Mucosa of descending colon (tissue), 3 donors: ENCODE data around the gene DHX34. TPM values are rescaled to one million over a fixed set of nuclear protein-coding genes. Genes with fewer than 3 reads are reported as not detected.
"Not testable (repeated sequence)": the region's sequence is repeated elsewhere in the genome, so short reads cannot be mapped to it uniquely, and the experiment has no call there.

Experiments used
- ATAC-seq: fragments of 200-7000 bp; cut with Tn5 transposase; one replicate; pipeline ENCODE4 v1.9.1; 2020; ENCODE audit warnings: mild to moderate bottlenecking, moderate library complexity
- DNase-seq, 3 donors: peaks; one replicate each; pipeline ENCODE4 v3.0.0-alpha.2; 2020
- H3K36me3 ChIP-seq: fragments of 200-600 bp; one replicate; pipeline ENCODE4 v1.8.0; 2021; ENCODE audit warnings: low read depth, mild to moderate bottlenecking
- H3K4me1 ChIP-seq: fragments of 200-600 bp; one replicate; pipeline ENCODE4 v1.8.0; 2021; ENCODE audit warnings: low read depth, mild to moderate bottlenecking
- H3K4me3 ChIP-seq: fragments of 200-600 bp; one replicate; pipeline ENCODE4 v1.8.0; 2021; ENCODE audit warnings: mild to moderate bottlenecking
- H3K9me3 ChIP-seq: fragments of 200-600 bp; one replicate; pipeline ENCODE4 v1.8.0; 2021; ENCODE audit warnings: mild to moderate bottlenecking
- CTCF ChIP-seq: fragments of 200-600 bp; IDR thresholded peaks from one replicate; pipeline ENCODE4 v1.8.0; 2022; ENCODE audit warnings: antibody characterized with exemption, mild to moderate bottlenecking
- intact Hi-C, 2 donors: fragments of 100-400 bp; cut with DNase I in 1 of 2; cut with micrococcal nuclease in 1 of 2; formaldehyde crosslinking; loops; one replicate each; pipeline versions ENCODE4 v1.11.0 to v1.11.1; 2022; cut with DNase I, micrococcal nuclease
- total RNA-seq, 3 donors: library from RNA; stranded (reverse); fragmentation: NEBNext Ultra II Directional in 2 of 3; extraction: Animal tissue kit (Norgen Biotek cat#: 25700) in 2 of 3; gene quantifications; one replicate each; pipeline versions ENCODE4 v1.2.1 to v1.2.4, GENCODE V29; 2021 to 2023
- donor health status: DM: no; HTN: no; CAD: no; lungs with moderate emphysema.
- donor health status: DM: no; HTN: no; CAD: no.
- donor health status: DM: no; HTN: yes; CAD: no.

The DHX34 gene
- total RNA-seq, 3 donors from 2014 or later: 8.7 to 12.3 (median 11.0) TPM

- Histone ChIP-seq H3K4me3 (no peak overlapping the region), H3K4me1 (no peaks in the 10 kb centered on the region), H3K9me3 (no peaks in the 10 kb centered on the region), H3K36me3 (no peaks in the 10 kb centered on the region)
- intact Hi-C loops: no loop called here
- DNase-seq (no peak), ATAC-seq (no peak)
- TF ChIP-seq CTCF: no peak
Observed at GRCh38 chr19:47408156-47408938, 59.2 kb downstream of the DHX34 start.

- H3K9me3 ChIP-seq: no peaks in the 10 kb centered on the region
- DNase-seq: no peak
Observed at GRCh38 chr19:47411101-47411500, 62.0 kb downstream of the DHX34 start.

GRCh38 chr19:47411696-47412095 lies 62.6 kb downstream of the DHX34 start:
- H3K9me3 ChIP-seq, ATAC-seq, intact Hi-C loops, H3K4me1 ChIP-seq, H3K4me3 ChIP-seq, DNase-seq, H3K36me3 ChIP-seq: not testable (repeated sequence)

More at GRCh38 chr19:47411101-47411500, 62.0 kb downstream of the DHX34 start:
- H3K36me3 ChIP-seq: no peaks in the 10 kb centered on the region
- no peak overlapping the region for H3K4me3 ChIP-seq
- intact Hi-C loops: no loop called here
- no peaks in the 10 kb centered on the region for H3K4me1 ChIP-seq
- ATAC-seq: no peak
- no peak for TF ChIP-seq CTCF

- DNase-seq (no peak), ATAC-seq (no peak)
- Histone ChIP-seq H3K36me3 (no peaks in the 10 kb centered on the region), H3K4me1 (no peaks in the 10 kb centered on the region), H3K9me3 (no peaks in the 10 kb centered on the region), H3K4me3 (no peak overlapping the region)
- intact Hi-C loops: no loop called here
- TF ChIP-seq CTCF: no peak
Observed at GRCh38 chr19:47413941-47414340, 64.8 kb downstream of the DHX34 start.

GRCh38 chr19:47414469-47414868 lies 65.4 kb downstream of the DHX34 start:
- TF ChIP-seq CTCF: no peak
- ATAC-seq: peak; percentile 61
- intact Hi-C loops: no loop called here

GRCh38 chr19:47415953-47416642 lies 67.0 kb downstream of the DHX34 start:
- H3K4me1 ChIP-seq: no peaks in the 10 kb centered on the region
- DNase-seq: no peak
- intact Hi-C loops: no loop called here

More at GRCh38 chr19:47414469-47414868, 65.4 kb downstream of the DHX34 start:
- Histone ChIP-seq H3K4me3 (no peak overlapping the region), H3K36me3 (no peaks in the 10 kb centered on the region), H3K4me1 (no peaks in the 10 kb centered on the region), H3K9me3 (no peaks in the 10 kb centered on the region)
- DNase-seq: no peak

More at GRCh38 chr19:47415953-47416642, 67.0 kb downstream of the DHX34 start:
- no peaks in the 10 kb centered on the region for H3K36me3 ChIP-seq
- H3K4me3 ChIP-seq: no peak overlapping the region
- no peak for TF ChIP-seq CTCF
- ATAC-seq: no peak
- H3K9me3 ChIP-seq: no peaks in the 10 kb centered on the region
